Measurements from ENCODE around the gene MPRIP.

GRCh38 chr17:17200831-17201230 lies 158.6 kb downstream of the MPRIP start:
- TF ChIP-seq POLR2A (IDR thresholded peaks at IDR 0.05) (no peak), CTCF (IDR thresholded peaks at IDR 0.05) (no peak), POLR2AphosphoS5 (IDR thresholded peaks at IDR 0.05) (no peak)
